HEK293T (cell line): Measurements from ENCODE around the gene LRPAP1.

Experiments used
- CTCF ChIA-PET: fragments of 350-600 bp; formaldehyde crosslinking; extraction: SDS; loops from one replicate; lab custom pipeline; 2021; ENCODE audit warnings: antibody characterized with exemption, inconsistent platforms; lab: Yijun Ruan, JAX
- POLR2A ChIA-PET: fragments of 350-600 bp; formaldehyde crosslinking; extraction: SDS; loops from one replicate; lab custom pipeline; 2020; ENCODE audit warnings: antibody characterized with exemption, inconsistent platforms; lab: Yijun Ruan, JAX
- DNase-seq: peaks from one replicate; pipeline ENCODE4 v3.0.0; 2012; ENCODE audit warnings: mixed read lengths; ENCODE audit errors: extremely low spot score
- ARNT ChIP-seq: fragments of 450-650 bp; IDR thresholded peaks from 2 replicates; pipeline ENCODE4 v1.6.1; 2017; ENCODE audit warnings: mild to moderate bottlenecking
- BHLHE40 ChIP-seq: fragments of 450-650 bp; IDR thresholded peaks from 2 replicates; pipeline ENCODE4 v1.6.1; 2016; ENCODE audit warnings: mild to moderate bottlenecking, moderate library complexity, borderline replicate concordance
- CTBP1 ChIP-seq: fragments of 450-650 bp; IDR thresholded peaks from 2 replicates; pipeline ENCODE4 v1.6.1; 2016; ENCODE audit warnings: borderline replicate concordance
- ELF4 ChIP-seq: fragments of 450-650 bp; IDR thresholded peaks from 2 replicates; pipeline ENCODE4 v1.6.1; 2017; ENCODE audit warnings: antibody characterized with exemption
- FOXA1 ChIP-seq: fragments of 450-650 bp; IDR thresholded peaks from 2 replicates; pipeline ENCODE4 v1.6.1; 2016; ENCODE audit warnings: mild to moderate bottlenecking
- FOXK2 ChIP-seq: fragments of 450-650 bp; IDR thresholded peaks from 2 replicates; pipeline ENCODE4 v1.6.1; 2016; ENCODE audit warnings: mild to moderate bottlenecking
- FOXM1 ChIP-seq: fragments of 450-650 bp; IDR thresholded peaks from 2 replicates; pipeline ENCODE4 v1.6.1; 2017; ENCODE audit warnings: mild to moderate bottlenecking, borderline replicate concordance
- HDGF ChIP-seq: fragments of 450-650 bp; IDR thresholded peaks from 2 replicates; pipeline ENCODE4 v1.6.1; 2017; ENCODE audit warnings: antibody characterized with exemption, borderline replicate concordance
- L3MBTL2 ChIP-seq: fragments of 450-650 bp; conservative IDR thresholded peaks from 2 replicates; pipeline ENCODE4 v1.6.1; 2016; ENCODE audit warnings: mild to moderate bottlenecking
- LEF1 ChIP-seq: fragments of 450-650 bp; IDR thresholded peaks from 2 replicates; pipeline ENCODE4 v1.6.1; 2017; ENCODE audit warnings: mild to moderate bottlenecking, borderline replicate concordance
- NFRKB ChIP-seq: fragments of 450-650 bp; IDR thresholded peaks from 2 replicates; pipeline ENCODE4 v1.6.1; 2016; ENCODE audit warnings: mild to moderate bottlenecking, moderate library complexity
- SP1 ChIP-seq: fragments of 450-650 bp; IDR thresholded peaks from 2 replicates; pipeline ENCODE4 v1.6.1; 2017
- SUZ12 ChIP-seq: fragments of 450-650 bp; IDR thresholded peaks from 2 replicates; pipeline ENCODE4 v1.6.1; 2016; ENCODE audit warnings: mild to moderate bottlenecking
- TARDBP ChIP-seq: fragments of 450-650 bp; IDR thresholded peaks from 2 replicates; pipeline ENCODE4 v1.6.1; 2016
- ZNF384 ChIP-seq: fragments of 450-650 bp; IDR thresholded peaks from 2 replicates; pipeline ENCODE4 v1.6.1; 2016
- TF ChIP-seq, protein P1 (sequence below): fragments of 450-650 bp; IDR thresholded peaks from 2 replicates; pipeline ENCODE4 v1.6.1; 2016

Gene LRPAP1

DNA sequence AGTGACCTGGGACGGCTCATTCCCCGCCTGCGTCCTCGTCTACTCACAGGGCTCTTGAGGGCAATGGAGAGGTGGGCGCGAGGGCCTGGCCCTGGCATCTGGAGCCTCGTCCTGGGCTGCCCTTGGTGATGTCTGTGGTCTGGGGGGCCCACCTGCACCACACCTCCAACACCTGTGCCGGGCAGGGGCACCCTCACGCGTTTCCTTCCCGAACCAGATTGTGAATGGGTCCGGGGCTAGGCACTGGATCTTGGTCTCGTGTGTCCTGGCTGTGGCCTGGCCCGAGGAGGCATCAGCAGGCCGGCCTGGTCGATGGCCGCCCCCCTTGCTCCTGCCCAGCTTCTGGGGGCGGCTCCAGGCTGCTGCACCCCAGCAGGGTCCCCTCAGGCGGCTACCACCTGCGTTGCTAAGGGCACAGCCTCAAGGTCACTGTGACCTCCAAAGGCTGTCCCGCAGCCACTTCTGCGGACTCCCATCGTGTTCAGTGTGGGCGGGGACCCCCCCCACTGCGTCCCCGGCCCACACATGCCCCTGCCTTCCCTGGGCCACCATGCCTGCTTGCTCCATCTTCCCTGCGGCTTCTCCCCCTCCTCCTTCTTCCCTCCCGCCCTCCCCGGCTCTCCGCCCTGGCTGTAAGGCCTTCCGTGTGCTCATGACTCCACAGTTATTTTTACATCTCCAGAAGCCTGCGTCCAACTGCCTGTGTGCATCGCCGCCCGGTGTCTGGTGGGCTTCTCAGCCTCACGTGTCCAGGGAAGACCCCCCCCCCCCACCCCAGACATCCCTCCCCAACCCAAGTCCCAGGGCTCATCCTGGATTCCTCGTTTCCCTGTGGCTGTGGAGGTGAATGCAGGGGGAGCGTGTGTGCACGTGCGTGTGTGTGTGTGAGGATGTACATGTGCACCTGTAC lies 65.3 kb downstream of the LRPAP1 start:
- ChIA-PET POLR2A (no interaction called here), CTCF (no interaction called here)
- TF ChIP-seq CTBP1 (no peak), BHLHE40 (no peak), TARDBP (no peak), L3MBTL2 (no peak), FOXM1 (no peak), NFRKB (no peak), ELF4 (no peak), ARNT (no peak), FOXA1 (no peak), HDGF (no peak), LEF1 (no peak), FOXK2 (no peak), SP1 (no peak)
- TF ChIP-seq, protein P1, sequence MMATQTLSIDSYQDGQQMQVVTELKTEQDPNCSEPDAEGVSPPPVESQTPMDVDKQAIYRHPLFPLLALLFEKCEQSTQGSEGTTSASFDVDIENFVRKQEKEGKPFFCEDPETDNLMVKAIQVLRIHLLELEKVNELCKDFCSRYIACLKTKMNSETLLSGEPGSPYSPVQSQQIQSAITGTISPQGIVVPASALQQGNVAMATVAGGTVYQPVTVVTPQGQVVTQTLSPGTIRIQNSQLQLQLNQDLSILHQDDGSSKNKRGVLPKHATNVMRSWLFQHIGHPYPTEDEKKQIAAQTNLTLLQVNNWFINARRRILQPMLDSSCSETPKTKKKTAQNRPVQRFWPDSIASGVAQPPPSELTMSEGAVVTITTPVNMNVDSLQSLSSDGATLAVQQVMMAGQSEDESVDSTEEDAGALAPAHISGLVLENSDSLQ, result no peak
- DNase-seq, result no peak

- DNase-seq, result no peak
- CTCF ChIA-PET, result no interaction called here
- POLR2A ChIA-PET, result no interaction called here
- TF ChIP-seq, protein P1, result no peak
- TF ChIP-seq ARNT (no peak), LEF1 (no peak)
Measured at GRCh38 chr4:3465698-3466671, 66.2 kb downstream of the LRPAP1 start.

- no peak for DNase-seq
- TF ChIP-seq NFRKB, result no peak
- no peak for TF ChIP-seq SP1
- no peak for TF ChIP-seq L3MBTL2
- no peak for TF ChIP-seq HDGF
- POLR2A ChIA-PET, result no interaction called here
- CTCF ChIA-PET, result no interaction called here
Measured at GRCh38 chr4:3464911-3465697, 67.1 kb downstream of the LRPAP1 start.

- DNase-seq, result no peak
- POLR2A ChIA-PET, result no interaction called here
- CTCF ChIA-PET, result no interaction called here
- no peak for TF ChIP-seq SP1
Measured at GRCh38 chr4:3464349-3464905, 67.8 kb downstream of the LRPAP1 start.

- CTCF ChIA-PET, result interaction anchor here (0.6 kb wide), 1 partner anchor 145 kb away, joined by 3 read pairs; no protein-coding TSS in a partner anchor
- DNase-seq, result no peak
- TF ChIP-seq SUZ12 (no peak), ELF4 (no peak), NFRKB (no peak), TARDBP (no peak), SP1 (no peak), ZNF384 (no peak), ARNT (no peak), FOXK2 (no peak), BHLHE40 (no peak), FOXA1 (no peak), FOXM1 (no peak), CTBP1 (no peak)
- TF ChIP-seq, protein P1, result no peak
- POLR2A ChIA-PET, result no interaction called here
Measured at GRCh38 chr4:3463556-3464348, 68.5 kb downstream of the LRPAP1 start.
